H1 (cell line): ENCODE data around the gene PSMD5. TPM values are rescaled to one million over a fixed set of nuclear protein-coding genes. Genes with fewer than 3 reads are reported as not detected.

Experiments
- polyA plus RNA-seq, 7 experiments: library from polyadenylated mRNA; depleted of rRNA in 3 of 7; stranded (reverse) in 5 of 7; unstranded in 2 of 7; fragments of >200 nt in 5 of 7; fragments of 200-250 nt in 2 of 7; gene quantifications; 1 replicate in 5 of 7; 2 replicates in 1 of 7; 4 replicates in 1 of 7; pipeline versions ENCODE4 v1.2.1 to v1.2.3, GENCODE V29; 2011 to 2013; ENCODE audit warnings: missing spikeins in 2 of 7, mixed read lengths in 2 of 7
- total RNA-seq: library from RNA; stranded (reverse); fragmentation: NEBNext Ultra II Directional; extraction: Animal tissue kit (Norgen Biotek cat#: 25700); gene quantifications from 2 replicates; pipeline ENCODE4 v1.2.1, GENCODE V29; 2021

Gene PSMD5
- total and polyA plus RNA-seq, 2 of the 8 experiments (the other 6 are each of a cell fraction or from before 2014, with no cell fraction given), result 19.2 to 30.5 TPM

Other genes starting within 250 kb of the PSMD5 start
- 1.3 and 1.8 TPM in 2 replicates for gene MEGF9, start 128.5 kb downstream of the PSMD5 start, total RNA-seq
- 0.38 and 0.45 TPM in 2 replicates for gene MEGF9, start 128.5 kb downstream of the PSMD5 start, polyA plus RNA-seq (2011; rRNA removed)
- 60.2 and 65.3 TPM in 2 replicates for gene FBXW2, start 49.5 kb downstream of the PSMD5 start, total RNA-seq
- gene FBXW2, start 49.5 kb downstream of the PSMD5 start, polyA plus RNA-seq (2011; rRNA removed), result 17.5 and 19.2 TPM in 2 replicates
- gene PHF19, start 34.3 kb upstream of the PSMD5 start, total RNA-seq, result 30.2 and 31.8 TPM in 2 replicates
- gene PHF19, start 34.3 kb upstream of the PSMD5 start, polyA plus RNA-seq (2011; rRNA removed), result 28.2 and 31.0 TPM in 2 replicates
- 1.5 and 1.6 TPM in 2 replicates for gene TRAF1, start 83.9 kb upstream of the PSMD5 start, total RNA-seq
- 3.1 and 3.2 TPM in 2 replicates for gene TRAF1, start 83.9 kb upstream of the PSMD5 start, polyA plus RNA-seq (2011; rRNA removed)
- 0.15 and 0.24 TPM in 2 replicates for gene C5, start 207.4 kb upstream of the PSMD5 start, total RNA-seq
- 0.35 and 0.46 TPM in 2 replicates for gene C5, start 207.4 kb upstream of the PSMD5 start, polyA plus RNA-seq (2011; rRNA removed)
- gene CNTRL, start 232.0 kb upstream of the PSMD5 start, total RNA-seq, result 13.9 and 14.3 TPM in 2 replicates
- gene CNTRL, start 232.0 kb upstream of the PSMD5 start, polyA plus RNA-seq (2011; rRNA removed), result 4.1 and 5.1 TPM in 2 replicates